ENCODE measurements around the gene PSMD4.
"Not testable (repeated sequence)": the region's sequence is repeated elsewhere in the genome, so short reads cannot be mapped to it uniquely, and the experiment has no call there.

The PSMD4 gene

DNA sequence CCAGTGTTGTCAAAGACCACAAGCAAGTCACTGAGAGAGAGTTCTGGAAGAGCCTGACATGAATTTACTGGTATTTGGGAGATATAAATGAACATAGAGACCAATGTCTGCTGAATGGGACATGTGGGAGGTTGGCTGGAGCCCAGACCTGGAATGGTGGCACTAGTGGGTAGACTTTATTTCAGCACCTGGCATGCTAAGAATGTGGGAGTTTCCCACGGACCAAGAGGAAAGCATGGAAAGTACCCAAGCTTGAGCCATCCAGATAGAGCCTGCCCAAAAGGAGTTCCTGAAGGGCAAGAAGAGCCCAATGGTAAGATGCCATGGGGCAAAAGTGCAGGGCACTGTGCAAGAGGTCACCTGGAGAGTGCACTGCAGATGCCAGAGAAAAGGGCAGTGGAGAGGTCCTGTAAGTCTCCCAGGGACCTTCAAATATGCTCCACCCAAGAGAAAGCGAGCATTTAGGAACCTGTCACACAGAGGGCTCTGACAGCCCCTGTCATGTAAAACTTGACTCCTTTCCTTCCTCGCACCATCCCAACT lies 19.5 kb downstream of the PSMD4 start:
- DNase-seq: no peak

DNA sequence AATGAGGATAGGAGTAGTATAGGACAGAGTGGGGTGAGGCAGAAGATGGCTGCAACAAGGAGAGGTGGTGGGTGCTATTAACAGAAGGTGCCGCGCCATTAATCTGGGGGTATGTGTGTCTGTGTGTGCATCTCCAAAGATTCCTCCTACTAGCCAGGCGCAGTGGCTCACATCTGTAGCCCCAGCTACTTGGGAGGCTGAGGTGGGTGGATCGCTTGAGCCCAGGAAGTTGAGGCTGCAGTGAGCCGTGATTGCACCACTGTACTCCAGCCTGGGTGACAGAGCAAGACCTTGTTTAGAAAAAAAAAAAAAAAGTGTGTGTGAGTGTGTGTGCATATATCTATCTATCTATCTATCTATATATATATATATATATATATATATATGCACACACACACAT lies 20.8 kb downstream of the PSMD4 start:
- DNase-seq: not testable (repeated sequence)

DNA sequence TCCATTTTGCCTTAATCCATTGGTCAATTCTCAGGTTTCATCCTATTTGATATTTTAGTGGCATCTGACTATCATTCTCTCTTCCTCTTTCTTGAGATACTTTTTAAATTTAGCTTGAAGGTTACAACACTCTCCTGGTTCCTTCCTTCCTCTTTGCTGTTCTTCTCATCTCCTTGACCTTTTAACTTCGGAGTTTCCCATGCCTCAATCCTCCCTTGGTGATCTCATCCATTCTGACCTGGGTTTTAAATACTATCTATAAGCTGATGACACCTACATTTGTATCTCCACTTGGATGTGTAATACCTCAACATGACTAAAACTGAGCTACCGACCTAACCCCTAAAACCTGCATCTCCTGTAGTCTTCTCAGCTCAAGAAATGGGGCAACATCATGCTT lies 22.7 kb downstream of the PSMD4 start:
- DNase-seq: peak; percentile 40

DNA sequence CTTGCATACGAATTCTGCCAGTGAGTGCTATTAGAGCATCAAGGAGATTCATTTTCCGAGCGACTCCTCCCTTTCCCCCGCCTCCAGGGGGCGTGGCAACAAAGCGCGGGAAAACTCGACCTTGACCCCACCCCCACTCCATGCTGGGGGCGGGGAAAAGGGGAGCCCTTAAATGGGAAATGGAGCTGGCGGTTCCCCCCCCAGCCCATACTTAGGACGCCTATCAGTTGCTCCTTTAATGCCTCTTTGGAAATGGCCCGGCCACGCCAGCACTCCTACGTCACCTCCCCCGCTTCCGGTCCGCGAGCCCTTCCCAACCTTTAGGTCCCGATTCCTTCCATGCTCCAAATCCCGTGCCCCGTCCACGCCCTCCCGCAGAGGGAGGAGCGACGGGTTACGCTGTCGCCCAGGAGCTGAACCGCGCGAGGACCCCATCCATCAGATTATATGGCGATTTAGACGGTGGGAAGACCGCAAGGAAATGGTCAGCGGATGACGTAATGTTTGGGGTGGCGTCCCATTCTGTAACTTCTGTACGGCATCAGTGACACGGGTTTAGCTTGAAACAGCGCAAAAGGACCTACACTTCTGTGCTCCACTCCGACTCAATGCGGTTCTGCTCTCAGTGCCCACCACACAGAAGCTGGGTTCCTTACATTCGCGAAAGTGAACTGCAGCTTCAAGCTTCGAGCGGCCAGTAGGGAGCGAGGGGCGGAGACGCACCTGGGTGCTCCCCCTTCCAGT lies 26.9 kb downstream of the PSMD4 start:
- DNase-seq: peak; percentile 92

DNA sequence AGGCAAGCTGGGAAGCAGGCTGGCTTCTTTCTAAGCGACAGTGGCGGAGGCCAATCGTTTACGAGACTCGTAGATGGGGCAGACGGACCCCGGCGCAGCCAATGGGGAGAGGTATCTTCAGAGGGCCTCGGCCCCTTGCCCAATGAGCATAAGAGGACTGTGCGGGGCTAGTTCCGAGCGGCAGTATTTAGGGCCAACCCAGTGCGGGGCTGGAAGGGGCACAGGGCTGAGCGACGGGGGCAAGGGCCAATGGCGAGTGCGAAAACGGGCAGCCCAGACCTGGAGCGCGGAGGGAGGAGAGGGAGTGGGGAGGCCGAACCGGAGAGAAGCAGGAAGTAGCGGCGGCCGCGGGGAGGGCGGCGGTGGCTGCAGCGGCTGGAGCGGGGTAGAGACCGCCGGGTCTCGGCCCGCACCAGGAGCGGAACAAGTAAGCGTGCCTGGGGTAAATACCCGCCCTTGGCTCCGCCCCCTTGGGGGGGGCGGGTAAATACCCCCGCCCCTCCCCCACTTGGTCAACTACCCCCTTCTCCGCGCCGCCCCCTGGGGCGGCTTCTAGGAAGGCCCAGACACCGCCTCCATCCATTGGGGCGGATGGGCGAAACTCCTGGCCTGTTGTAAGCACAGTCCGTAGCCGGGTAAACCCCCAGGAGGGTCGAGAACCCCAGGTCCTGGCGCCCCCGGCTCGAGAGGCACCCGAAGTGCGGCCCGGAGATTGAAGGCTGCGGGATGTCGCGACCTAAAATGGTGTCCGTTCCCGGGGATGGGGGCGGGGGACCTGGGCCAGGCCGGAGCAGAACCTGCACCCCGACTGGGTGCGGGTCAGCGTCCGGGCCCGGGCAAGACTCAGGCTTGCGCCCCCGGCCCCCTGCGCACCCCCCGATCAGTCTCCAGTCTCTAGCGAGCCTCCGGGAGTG lies 27.7 kb downstream of the PSMD4 start, which contains the start of gene ZNF687:
TSS of gene ZNF687 (plus strand) at position 331 of the 914 bp plus-strand sequence. CDS start 3,993 bp downstream, outside the sequence.
- peak; percentile 98 for DNase-seq

DNA sequence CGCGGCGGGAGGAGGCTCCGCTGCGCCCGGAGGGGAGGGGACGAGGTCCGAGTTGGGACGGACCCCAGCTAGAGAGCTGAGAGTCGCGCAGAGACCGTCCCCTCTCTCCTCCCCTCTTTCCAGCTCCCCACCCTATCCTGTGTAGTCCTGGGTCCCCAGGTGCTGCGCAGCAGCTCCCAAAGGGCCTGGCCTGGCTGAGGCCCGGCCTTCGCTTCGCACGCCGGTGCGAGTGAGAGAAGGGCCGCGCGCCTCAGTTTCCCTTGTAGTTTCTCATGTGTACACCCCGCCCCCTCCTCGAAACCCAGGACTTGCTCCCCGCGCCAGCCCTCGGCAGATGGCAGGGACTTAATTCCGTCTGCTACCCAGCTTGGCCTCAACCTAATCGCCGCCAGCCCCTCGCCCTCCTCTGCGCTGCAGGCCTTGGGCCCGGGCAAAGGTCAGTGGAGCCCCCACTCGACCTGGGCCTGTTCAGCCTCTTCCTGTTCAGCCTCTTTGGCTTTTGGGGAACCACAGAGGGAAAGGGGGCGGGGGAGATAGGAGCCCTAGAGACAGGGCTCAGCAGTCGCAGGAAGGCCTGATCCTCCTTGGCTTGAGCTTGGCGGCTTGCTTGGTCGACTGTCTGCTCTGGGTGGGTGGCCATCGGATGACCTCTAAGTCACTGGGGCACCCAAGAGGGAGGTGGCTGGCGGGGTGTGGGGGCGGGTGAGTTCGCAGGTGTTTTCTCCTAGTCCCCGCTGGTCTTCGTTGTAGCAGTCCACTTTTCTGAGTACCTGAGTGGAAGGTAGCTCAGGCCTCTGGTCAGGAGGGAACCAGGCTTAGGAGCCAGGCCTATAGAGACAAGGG lies 28.6 kb downstream of the PSMD4 start:
- DNase-seq: no peak

DNA sequence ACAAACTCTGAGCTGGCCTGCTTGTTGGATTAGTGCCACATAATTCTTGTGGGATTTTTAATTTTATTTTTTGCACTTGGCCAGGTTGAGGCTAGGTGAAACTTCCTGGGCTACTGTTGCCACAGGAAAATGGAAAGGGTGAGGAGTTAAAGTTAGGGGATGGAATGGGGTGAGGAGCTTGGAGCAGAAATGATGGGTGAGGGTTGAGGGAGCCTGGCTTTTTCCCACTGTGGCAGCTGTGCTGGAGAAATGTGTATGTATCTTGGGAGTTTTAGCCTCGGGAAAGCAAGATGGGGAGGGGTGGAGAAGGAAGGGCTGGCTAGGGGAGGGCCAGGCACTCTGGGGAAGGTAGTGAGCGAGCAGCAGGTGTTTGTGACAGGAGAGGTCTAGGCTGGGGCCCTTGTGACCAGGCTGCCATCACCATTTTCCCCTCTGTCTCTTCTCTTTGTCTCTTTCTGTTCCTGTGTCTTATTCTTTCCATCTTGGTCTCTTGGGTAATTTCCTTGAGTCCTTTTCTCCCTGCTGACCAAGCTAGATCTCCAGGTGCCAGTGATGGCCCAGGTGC lies 29.6 kb downstream of the PSMD4 start:
- DNase-seq: no peak

DNA sequence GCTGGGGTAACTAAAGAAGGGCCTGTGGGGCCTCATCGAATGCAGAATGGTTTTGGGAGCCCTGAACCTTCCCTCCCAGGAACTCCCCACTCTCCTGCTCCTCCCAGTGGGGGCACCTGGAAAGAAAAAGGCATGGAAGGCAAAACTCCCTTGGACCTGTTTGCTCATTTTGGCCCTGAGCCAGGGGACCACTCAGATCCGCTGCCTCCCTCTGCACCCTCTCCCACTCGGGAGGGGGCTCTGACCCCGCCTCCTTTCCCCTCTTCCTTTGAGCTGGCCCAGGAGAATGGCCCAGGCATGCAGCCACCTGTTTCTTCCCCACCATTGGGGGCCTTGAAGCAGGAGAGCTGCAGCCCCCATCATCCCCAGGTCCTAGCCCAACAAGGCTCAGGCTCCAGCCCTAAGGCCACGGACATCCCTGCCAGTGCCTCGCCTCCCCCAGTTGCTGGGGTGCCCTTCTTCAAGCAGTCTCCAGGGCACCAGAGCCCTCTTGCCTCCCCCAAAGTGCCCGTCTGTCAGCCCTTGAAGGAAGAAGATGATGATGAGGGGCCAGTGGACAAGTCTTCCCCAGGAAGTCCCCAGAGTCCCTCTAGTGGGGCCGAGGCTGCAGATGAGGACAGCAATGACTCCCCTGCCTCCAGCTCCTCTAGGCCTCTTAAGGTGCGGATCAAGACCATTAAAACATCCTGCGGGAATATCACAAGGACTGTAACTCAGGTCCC lies 32.2 kb downstream of the PSMD4 start:
- DNase-seq: no peak

DNA sequence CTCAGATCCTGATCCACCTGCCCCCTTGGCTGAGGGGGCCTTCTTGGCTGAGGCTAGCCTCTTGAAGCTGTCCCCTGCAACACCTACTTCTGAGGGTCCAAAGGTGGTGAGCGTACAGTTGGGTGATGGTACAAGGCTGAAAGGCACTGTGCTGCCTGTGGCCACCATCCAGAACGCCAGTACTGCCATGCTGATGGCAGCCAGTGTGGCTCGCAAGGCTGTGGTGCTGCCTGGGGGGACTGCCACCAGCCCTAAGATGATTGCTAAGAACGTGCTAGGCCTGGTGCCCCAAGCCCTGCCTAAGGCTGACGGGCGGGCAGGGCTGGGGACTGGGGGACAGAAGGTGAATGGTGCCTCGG lies 32.8 kb downstream of the PSMD4 start:
- no peak for DNase-seq

DNA sequence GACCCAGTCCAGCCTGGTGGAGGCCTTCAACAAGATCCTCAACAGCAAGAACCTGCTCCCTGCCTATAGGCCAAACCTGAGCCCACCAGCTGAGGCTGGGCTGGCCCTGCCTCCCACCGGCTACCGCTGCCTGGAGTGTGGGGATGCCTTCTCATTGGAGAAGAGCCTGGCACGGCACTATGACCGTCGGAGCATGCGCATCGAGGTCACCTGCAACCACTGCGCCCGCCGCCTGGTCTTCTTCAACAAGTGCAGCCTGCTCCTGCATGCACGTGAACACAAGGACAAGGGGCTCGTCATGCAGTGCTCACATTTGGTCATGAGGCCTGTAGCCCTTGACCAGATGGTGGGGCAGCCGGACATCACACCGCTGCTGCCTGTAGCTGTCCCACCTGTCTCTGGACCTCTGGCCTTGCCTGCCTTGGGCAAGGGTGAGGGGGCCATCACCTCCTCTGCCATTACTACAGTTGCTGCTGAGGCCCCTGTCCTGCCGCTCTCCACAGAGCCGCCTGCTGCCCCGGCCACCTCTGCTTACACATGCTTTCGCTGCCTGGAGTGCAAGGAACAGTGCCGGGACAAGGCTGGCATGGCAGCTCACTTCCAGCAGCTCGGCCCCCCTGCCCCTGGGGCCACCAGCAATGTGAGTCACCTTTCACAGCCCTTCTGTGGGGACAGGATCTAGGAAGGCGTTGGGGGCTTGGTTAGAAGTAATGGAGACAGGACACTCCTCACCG lies 33.4 kb downstream of the PSMD4 start:
- no peak for DNase-seq

DNA sequence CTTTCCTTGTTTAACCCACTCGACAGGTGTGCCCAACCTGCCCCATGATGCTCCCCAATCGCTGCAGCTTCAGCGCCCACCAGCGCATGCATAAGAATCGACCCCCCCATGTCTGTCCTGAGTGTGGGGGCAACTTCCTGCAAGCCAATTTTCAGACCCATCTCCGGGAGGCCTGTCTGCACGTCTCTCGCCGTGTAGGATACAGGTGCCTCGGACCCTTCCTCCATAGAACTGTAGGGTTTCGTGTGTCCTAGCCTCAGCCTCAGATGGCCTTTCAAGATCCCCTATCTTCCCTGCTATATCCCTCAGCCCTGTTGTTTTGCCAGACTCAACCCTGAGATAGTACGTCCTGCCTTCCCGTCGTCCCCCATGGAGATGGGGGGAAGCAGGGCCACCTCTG lies 34.0 kb downstream of the PSMD4 start:
- no peak for DNase-seq

DNA sequence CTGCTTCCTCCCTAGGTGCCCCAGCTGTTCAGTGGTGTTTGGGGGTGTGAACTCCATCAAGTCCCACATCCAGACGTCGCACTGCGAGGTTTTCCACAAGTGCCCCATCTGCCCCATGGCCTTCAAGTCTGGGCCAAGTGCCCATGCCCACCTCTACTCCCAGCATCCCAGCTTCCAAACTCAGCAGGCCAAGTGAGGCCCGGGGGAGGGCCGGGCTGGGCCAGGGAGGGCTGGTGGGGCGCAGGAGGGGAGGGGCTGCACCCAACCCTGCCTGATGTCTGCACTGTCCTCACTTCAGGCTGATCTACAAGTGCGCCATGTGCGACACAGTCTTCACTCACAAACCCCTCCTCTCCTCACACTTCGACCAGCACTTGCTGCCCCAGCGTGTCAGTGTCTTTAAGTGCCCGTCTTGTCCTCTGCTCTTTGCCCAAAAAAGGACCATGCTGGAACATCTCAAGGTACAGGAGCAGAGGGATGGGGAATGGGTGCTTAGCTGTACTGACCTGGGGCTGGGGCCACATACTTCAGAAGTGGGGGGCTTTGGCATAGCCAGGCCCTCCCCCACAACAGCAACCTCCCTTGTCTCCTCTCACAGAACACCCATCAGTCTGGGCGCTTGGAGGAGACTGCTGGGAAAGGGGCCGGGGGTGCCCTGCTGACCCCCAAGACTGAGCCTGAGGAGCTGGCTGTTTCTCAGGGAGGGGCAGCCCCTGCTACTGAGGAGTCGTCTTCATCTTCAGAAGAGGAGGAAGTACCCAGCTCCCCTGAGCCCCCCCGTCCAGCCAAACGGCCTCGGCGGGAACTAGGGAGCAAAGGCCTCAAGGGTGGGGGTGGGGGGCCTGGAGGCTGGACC lies 34.8 kb downstream of the PSMD4 start:
- no peak for DNase-seq

DNA sequence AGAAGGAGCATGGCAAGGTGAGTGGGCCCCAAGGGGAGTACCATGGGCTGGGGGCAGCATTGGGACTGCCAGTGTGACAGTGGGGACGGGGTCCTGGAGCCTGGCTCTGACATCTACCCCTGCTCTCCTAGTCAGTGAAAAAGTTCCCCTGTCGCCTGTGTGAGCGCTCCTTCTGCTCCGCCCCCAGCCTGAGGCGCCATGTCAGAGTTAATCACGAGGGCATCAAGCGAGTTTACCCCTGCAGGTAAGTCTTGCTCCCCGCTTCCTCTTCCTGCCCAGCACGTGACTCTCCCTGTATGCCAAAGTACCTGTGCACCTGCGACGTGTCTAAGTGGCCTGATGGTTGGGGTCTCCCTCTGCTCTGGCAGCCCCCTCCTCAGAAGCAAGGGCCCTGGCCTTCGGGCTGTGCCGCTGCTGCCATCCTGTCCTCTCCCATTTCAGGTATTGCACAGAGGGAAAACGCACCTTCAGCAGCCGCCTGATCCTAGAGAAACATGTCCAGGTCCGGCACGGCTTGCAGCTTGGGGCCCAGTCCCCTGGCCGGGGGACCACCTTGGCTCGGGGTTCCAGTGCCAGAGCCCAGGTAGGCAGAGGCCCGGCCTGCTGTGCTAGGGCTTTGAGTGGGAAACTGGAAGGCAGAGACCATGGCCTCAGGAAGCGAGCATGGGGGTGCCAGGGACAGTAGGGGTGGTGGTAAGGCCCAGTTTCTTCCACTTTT lies 35.6 kb downstream of the PSMD4 start:
- no peak for DNase-seq

DNA sequence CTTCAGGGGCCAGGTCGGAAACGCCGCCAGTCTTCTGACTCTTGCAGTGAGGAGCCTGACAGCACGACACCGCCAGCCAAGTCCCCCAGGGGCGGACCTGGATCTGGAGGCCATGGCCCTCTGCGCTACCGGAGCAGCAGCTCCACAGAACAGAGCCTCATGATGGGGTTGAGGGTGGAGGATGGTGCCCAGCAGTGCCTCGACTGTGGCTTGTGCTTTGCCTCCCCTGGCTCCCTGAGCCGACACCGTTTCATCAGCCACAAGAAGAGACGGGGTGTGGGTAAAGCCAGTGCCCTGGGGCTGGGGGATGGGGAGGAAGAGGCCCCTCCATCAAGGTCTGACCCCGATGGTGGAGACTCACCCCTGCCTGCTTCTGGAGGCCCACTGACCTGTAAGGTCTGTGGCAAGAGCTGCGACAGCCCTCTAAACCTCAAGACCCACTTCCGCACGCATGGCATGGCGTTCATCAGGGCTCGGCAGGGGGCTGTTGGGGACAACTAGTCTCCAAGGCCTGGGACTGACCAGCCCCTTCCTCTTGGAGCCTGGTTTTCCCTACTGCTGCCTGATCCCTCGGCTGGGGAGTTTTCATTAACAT lies 36.3 kb downstream of the PSMD4 start:
- DNase-seq: no peak

DNA sequence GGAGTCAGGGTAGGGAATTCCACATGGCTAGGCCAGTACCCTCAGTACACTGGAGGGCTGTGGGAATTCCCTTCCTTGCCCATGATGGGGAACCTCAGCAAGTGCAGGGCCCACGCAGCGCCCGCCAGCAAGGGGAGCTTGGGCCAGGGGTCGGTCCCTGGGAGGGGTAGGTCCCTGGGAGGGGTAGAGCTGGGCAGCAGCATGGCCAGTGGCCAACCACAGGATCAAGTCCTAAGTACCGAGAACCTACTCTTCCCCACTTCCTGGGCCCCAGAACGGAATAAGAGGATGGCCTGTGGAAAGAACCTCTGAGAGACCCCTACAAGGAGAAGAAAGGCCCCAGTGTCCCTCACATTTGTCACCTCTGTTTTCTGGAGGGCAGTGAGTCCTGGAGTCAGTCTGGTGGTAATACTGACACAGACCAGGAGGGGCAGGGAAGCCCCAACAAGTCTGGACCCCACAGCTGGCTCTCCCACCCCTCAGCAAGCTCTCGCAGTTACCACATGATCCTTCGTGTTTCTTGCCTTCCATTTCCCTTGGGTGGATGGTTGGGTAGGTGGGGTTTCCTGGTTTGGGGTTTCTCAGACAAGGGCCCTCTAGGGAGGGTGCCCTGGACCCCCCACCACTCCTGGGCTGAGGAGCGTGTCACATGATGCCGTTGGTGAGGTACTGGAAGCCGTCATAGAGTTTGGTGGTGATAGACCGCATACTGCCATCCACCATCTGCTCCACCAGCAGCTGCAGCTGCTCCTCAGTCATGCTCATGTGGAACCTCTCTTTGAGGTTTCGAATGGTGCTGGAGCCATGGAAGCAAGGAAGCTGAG lies 37.9 kb downstream of the PSMD4 start:
- no peak for DNase-seq

DNA sequence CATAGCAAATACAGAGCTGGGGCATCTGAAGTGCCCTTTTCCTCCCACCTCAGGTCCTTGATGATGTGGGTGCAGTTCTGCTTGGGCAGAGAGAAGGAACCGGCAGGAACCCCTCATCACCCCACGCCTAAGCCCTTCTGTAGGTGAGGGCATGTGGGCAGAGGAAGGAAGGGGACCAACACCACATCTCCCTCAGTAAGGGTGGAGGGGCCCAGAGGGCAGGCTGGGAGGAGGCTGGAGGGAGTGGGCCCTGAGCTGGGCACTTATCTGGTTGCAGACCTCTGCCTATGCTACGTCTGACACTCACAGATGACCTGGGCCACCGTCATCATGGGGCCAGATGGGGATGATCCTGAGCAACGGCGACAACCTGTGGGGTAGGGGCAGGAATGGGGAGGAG lies 38.6 kb downstream of the PSMD4 start:
- no peak for DNase-seq

DNA sequence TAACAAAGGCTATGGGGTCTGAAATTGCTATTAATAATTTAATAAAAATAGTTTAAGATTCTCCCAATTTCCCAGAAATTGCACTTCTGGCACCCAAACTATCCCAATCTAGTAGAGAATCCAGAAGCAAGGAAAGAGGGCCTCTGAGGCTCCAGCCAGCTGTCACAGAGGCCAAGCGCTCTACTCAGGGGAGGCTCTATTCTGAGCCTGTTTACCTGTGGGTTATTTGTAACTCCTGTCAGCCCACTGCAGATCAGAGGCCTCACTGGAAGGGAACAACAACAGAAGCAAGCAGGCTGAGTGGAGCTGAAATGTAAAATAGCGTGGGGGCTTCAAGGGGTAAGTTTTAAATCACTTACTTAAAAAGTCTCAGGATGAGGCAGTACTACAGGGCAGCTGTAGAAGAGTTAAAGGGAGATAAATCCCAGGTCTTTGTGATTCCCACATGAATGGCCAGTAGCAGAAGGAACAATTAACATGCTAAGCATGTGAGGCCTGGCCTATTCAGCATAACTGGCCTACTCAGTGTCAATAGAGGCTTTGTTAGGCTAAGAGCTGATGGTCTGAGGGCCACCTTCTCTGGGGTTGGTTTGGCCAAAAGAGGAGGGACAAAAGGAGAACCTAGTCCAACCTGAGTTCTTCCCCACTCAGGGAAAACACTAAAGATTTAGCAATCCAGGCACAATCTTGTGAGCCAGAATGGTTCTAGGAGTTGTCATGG lies 40.4 kb downstream of the PSMD4 start:
- DNase-seq: no peak

Measured in KG1 (cell line).